Lung (tissue), 12 donors: ENCODE measurements around the gene LIG1. TPM values are rescaled to one million over a fixed set of nuclear protein-coding genes. Genes with fewer than 3 reads are reported as not detected.

Source experiments
- ATAC-seq: fragments of 200-7000 bp; cut with Tn5 transposase; one replicate; pipeline ENCODE4 v1.9.1; 2020; ENCODE audit warnings: moderate number of reproducible peaks; ENCODE audit not compliant: insufficient read depth, low FRiP score
- DNase-seq, 3 donors: peaks; one replicate each; pipeline ENCODE4 v3.0.0-alpha.2; 2013 to 2017
- H3K27ac ChIP-seq, 2 donors: one replicate each; pipeline ENCODE4 v1.5.1; 2013; ENCODE audit warnings: mild to moderate bottlenecking in 2 of 2, moderate library complexity in 2 of 2, control low read depth in 1 of 2, inconsistent platforms in 1 of 2, low read depth in 1 of 2, low read length in 1 of 2
- H3K27me3 ChIP-seq, 3 donors: one replicate each; pipeline ENCODE4 v1.5.1; 2013; ENCODE audit warnings: low read length in 2 of 3; ENCODE audit not compliant: control insufficient read depth in 3 of 3, insufficient read depth in 3 of 3
- H3K36me3 ChIP-seq, 4 donors: one replicate each; pipeline ENCODE4 v1.5.1; 2013; ENCODE audit warnings: low read length in 4 of 4, mild to moderate bottlenecking in 1 of 4, moderate library complexity in 1 of 4; ENCODE audit not compliant: control insufficient read depth in 4 of 4, insufficient read depth in 4 of 4
- H3K4me1 ChIP-seq, 5 donors: one replicate each; pipeline ENCODE4 v1.5.1; 2013; ENCODE audit warnings: low read length in 5 of 5, mild to moderate bottlenecking in 2 of 5, moderate library complexity in 1 of 5; ENCODE audit not compliant: control insufficient read depth in 5 of 5, insufficient read depth in 5 of 5
- H3K4me3 ChIP-seq: one replicate; pipeline ENCODE4 v1.5.1; 2013; ENCODE audit warnings: mild to moderate bottlenecking, control low read depth, moderate library complexity
- H3K9ac ChIP-seq, 2 donors: one replicate each; pipeline ENCODE4 v1.5.1; 2013; ENCODE audit warnings: low read length in 2 of 2, control low read depth in 1 of 2; ENCODE audit not compliant: insufficient read depth in 1 of 2
- H3K9me3 ChIP-seq, 4 donors: one replicate each; pipeline ENCODE4 v1.5.1; 2013; ENCODE audit warnings: low read length in 3 of 4, mild to moderate bottlenecking in 1 of 4, moderate library complexity in 1 of 4; ENCODE audit not compliant: control insufficient read depth in 4 of 4, insufficient read depth in 3 of 4
- WGBS, 2 donors: extraction: QIAGEN DNeasy Blood & Tissue Kit; methylation state at CpG; one replicate each; pipeline ENCODE4 v1.1.7; 2013; 5-methylcytosine and 5-hydroxymethylcytosine counted together
- polyA plus RNA-seq, 2 donors: library from polyadenylated mRNA; stranded (reverse); fragments of 200-250 nt; gene quantifications; one replicate each; pipeline ENCODE4 v1.2.1, GENCODE V29; 2013
- total RNA-seq, 2 donors: library from RNA; depleted of rRNA in 1 of 2; stranded (reverse); fragments of >200 nt in 1 of 2; gene quantifications; one replicate each; pipeline ENCODE4 v1.2.1, GENCODE V29; 2014 to 2021
- TF ChIP-seq, protein P1 (sequence below): IDR thresholded peaks from 2 replicates; pipeline ENCODE4 v1.5.1; 2012; ENCODE audit warnings: mild to moderate bottlenecking; ENCODE audit errors: control extremely low read depth, extremely low read depth
- donor health status: control.
- donor health status: control.
- donor health status: Bipolar disorder and iron deficiency.
- donor health status: healthy.
- donor health status: DM: yes; HTN: yes; CAD: no.

LIG1 gene
- total and polyA plus RNA-seq, 4 donors = 10.6 to 40.5 (median 25.3) TPM

DNA sequence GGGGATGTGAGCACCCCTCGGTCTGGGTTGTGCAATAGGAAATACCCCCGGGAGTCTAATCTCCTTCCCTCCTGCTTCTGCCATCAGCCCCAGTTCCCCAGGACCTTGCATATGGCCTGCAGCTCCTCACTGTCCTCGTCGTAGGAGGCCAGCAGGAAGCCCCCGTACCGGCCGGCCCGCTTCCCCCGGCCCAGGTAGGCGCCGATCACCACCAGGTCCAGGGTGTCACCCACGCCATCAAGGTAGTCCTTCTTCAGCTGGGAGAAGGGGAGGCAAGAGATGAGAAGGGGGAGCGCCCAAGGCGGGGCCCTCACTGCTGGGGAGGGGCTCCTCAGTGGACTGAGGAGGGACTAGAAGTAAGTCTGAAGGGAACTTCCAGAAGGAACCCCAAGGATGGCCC lies 49.1 kb downstream of the LIG1 start:
- WGBS, 2 donors = 85 to 89% methylated on average over 13 to 14 of the region's 14 CpGs
- no peak for ATAC-seq
- Histone ChIP-seq H3K36me3 (peaks cover 0 to 14% (median 7%) of the 10 kb centered on the region in 4 donors), H3K4me3 (no peak overlapping the region), H3K27me3 (no peaks in the 10 kb centered on the region), H3K27ac (no peak overlapping the region), H3K9ac (no peak overlapping the region), H3K4me1 (peaks cover 0 to 6% (median 0%) of the 10 kb centered on the region in 5 donors), H3K9me3 (no peaks in the 10 kb centered on the region)
- TF ChIP-seq, protein P1, sequence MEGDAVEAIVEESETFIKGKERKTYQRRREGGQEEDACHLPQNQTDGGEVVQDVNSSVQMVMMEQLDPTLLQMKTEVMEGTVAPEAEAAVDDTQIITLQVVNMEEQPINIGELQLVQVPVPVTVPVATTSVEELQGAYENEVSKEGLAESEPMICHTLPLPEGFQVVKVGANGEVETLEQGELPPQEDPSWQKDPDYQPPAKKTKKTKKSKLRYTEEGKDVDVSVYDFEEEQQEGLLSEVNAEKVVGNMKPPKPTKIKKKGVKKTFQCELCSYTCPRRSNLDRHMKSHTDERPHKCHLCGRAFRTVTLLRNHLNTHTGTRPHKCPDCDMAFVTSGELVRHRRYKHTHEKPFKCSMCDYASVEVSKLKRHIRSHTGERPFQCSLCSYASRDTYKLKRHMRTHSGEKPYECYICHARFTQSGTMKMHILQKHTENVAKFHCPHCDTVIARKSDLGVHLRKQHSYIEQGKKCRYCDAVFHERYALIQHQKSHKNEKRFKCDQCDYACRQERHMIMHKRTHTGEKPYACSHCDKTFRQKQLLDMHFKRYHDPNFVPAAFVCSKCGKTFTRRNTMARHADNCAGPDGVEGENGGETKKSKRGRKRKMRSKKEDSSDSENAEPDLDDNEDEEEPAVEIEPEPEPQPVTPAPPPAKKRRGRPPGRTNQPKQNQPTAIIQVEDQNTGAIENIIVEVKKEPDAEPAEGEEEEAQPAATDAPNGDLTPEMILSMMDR = no peak
- no peak for DNase-seq

GRCh38 chr19:48120505-48120904 lies 49.6 kb downstream of the LIG1 start:
- Histone ChIP-seq H3K9ac (no peak overlapping the region), H3K9me3 (no peaks in the 10 kb centered on the region), H3K27ac (no peak overlapping the region), H3K36me3 (peaks cover 0 to 14% (median 11%) of the 10 kb centered on the region in 4 donors), H3K4me3 (no peak overlapping the region), H3K27me3 (no peaks in the 10 kb centered on the region), H3K4me1 (peaks cover 0 to 6% (median 0%) of the 10 kb centered on the region in 5 donors)
- ATAC-seq (no peak), DNase-seq (no peak)
- TF ChIP-seq, protein P1 = no peak
- 98 to 100% methylated on average over 2 of the region's 2 CpGs for WGBS, 2 donors

GRCh38 chr19:48118131-48118517 lies 52.0 kb downstream of the LIG1 start:
- 82 to 86% methylated on average over 11 of the region's 11 CpGs for WGBS, 2 donors
- TF ChIP-seq, protein P1 = no peak
- Histone ChIP-seq H3K27me3 (no peaks in the 10 kb centered on the region), H3K9me3 (no peaks in the 10 kb centered on the region), H3K36me3 (peaks cover 0 to 14% (median 9%) of the 10 kb centered on the region in 4 donors), H3K4me3 (no peak overlapping the region), H3K9ac (no peak overlapping the region), H3K27ac (no peak overlapping the region), H3K4me1 (peaks cover 0 to 4% (median 0%) of the 10 kb centered on the region in 5 donors)
- ATAC-seq (no peak), DNase-seq (no peak)

GRCh38 chr19:48117515-48118130 lies 52.5 kb downstream of the LIG1 start:
- no peaks in the 10 kb centered on the region for H3K9me3 ChIP-seq
- H3K27me3 ChIP-seq = no peaks in the 10 kb centered on the region
- no peak for DNase-seq
- no peak for ATAC-seq
- H3K36me3 ChIP-seq = peaks cover 0 to 14% (median 8%) of the 10 kb centered on the region in 4 donors
- no peak overlapping the region for H3K27ac ChIP-seq
- 74 to 88% methylated on average over 12 of the region's 12 CpGs for WGBS, 2 donors
- TF ChIP-seq, protein P1 = no peak
- peaks cover 0 to 4% (median 0%) of the 10 kb centered on the region in 5 donors for H3K4me1 ChIP-seq
- H3K9ac ChIP-seq = no peak overlapping the region
- no peak overlapping the region for H3K4me3 ChIP-seq
